ENCODE data around the gene PLA2G2F. TPM values are rescaled to one million over a fixed set of nuclear protein-coding genes. Genes with fewer than 3 reads are reported as not detected.

The PLA2G2F gene
- total RNA-seq, 1 donor from 2014 or later = not detected

Other genes with a start within 250 kb of the PLA2G2F start
- gene PLA2G2E, start 215.7 kb upstream of the PLA2G2F start, total RNA-seq = not detected
- 761 TPM for gene PLA2G2A, start 159.7 kb upstream of the PLA2G2F start, total RNA-seq
- gene PLA2G5, start 69.1 kb upstream of the PLA2G2F start, total RNA-seq = 8.5 TPM
- gene PLA2G2D, start 19.8 kb upstream of the PLA2G2F start, total RNA-seq = not detected
- gene UBXN10, start 46.8 kb downstream of the PLA2G2F start, total RNA-seq = not detected
- gene PLA2G2C, start 47.2 kb downstream of the PLA2G2F start, total RNA-seq = not detected
- not detected for gene VWA5B1, start 151.6 kb downstream of the PLA2G2F start, total RNA-seq